GM19193 (cell line): ENCODE measurements around the gene RAB15.

ENCODE experiments used
- POLR2A ChIP-seq: IDR thresholded peaks from 4 replicates; pipeline ENCODE4 v1.6.1; 2011; ENCODE audit not compliant: insufficient read depth, insufficient read length; ENCODE audit errors: extremely low read depth

The RAB15 gene

GRCh38 chr14:64994540-64994939, 22.4 kb upstream of the RAB15 start:
- no peak for TF ChIP-seq POLR2A

GRCh38 chr14:64993266-64993930, 21.3 kb upstream of the RAB15 start:
- no peak for TF ChIP-seq POLR2A

GRCh38 chr14:64992328-64992885, 20.3 kb upstream of the RAB15 start:
- TF ChIP-seq POLR2A = no peak

GRCh38 chr14:64990939-64991338, 18.8 kb upstream of the RAB15 start:
- no peak for TF ChIP-seq POLR2A

GRCh38 chr14:64990296-64990695, 18.2 kb upstream of the RAB15 start:
- no peak for TF ChIP-seq POLR2A

- no peak for TF ChIP-seq POLR2A
Observed at GRCh38 chr14:64987438-64987767, 15.3 kb upstream of the RAB15 start.

GRCh38 chr14:64986648-64987437, 14.7 kb upstream of the RAB15 start, which contains the start of gene FNTB:
Gene FNTB (plus strand): TSS chr14:64986895. CDS start chr14:64986954, 59 bp downstream.
- TF ChIP-seq POLR2A = no peak

GRCh38 chr14:64983439-64984310, 11.5 kb upstream of the RAB15 start:
- TF ChIP-seq POLR2A = no peak

- TF ChIP-seq POLR2A = no peak
Observed at GRCh38 chr14:64979336-64980074, 7.4 kb upstream of the RAB15 start.

- no peak for TF ChIP-seq POLR2A
Observed at GRCh38 chr14:64974563-64974962, 2.4 kb upstream of the RAB15 start.

- TF ChIP-seq POLR2A = no peak
Observed at GRCh38 chr14:64973826-64974225, 1.7 kb upstream of the RAB15 start.

GRCh38 chr14:64973026-64973442, 898 bp upstream of the RAB15 start:
- TF ChIP-seq POLR2A = no peak

- no peak for TF ChIP-seq POLR2A
Observed at GRCh38 chr14:64971491-64971942, 619 bp downstream of the RAB15 start.

GRCh38 chr14:64970776-64971477, 1.2 kb downstream of the RAB15 start:
- TF ChIP-seq POLR2A = no peak
